ENCODE data around the gene PRPF4. TPM values are rescaled to one million over a fixed set of nuclear protein-coding genes. Genes with fewer than 3 reads are reported as not detected.

Gene PRPF4
- 29.0 to 32.4 TPM (median 30.4 TPM) in 3 replicates for total RNA-seq (2021)
- percentile 90 among the genes with signal in this experiment for Bru-seq, nascent RNA
- long read RNA-seq, experiment 1, transcript PRPF4-201 (14 exons, 2,787 nt): minor isoform, 42 of 261 reads
- long read RNA-seq, experiment 1, transcript PRPF4-202 (14 exons, 3,212 nt): major isoform, 179 of 261 reads
- long read RNA-seq, experiment 1, partial matches to known transcripts: 23 of 261 reads
- long read RNA-seq, experiment 1, other reads (novel, unspliced or antisense): 17 of 261 reads
- long read RNA-seq, experiment 2, transcript PRPF4-202 (14 exons, 3,212 nt): major isoform, 13 of 51 reads
- long read RNA-seq, experiment 2, partial matches to known transcripts: 26 of 51 reads
- long read RNA-seq, experiment 2, other reads (novel, unspliced or antisense): 8 of 51 reads
- long read RNA-seq, experiment 3, transcript PRPF4-202 (14 exons, 3,212 nt): major isoform, 39 of 57 reads
- long read RNA-seq, experiment 3, transcript PRPF4-201 (14 exons, 2,787 nt): minor isoform, 8 of 57 reads
- long read RNA-seq, experiment 3, partial matches to known transcripts: 6 of 57 reads
- long read RNA-seq, experiment 3, other reads (novel, unspliced or antisense): 4 of 57 reads

DNA sequence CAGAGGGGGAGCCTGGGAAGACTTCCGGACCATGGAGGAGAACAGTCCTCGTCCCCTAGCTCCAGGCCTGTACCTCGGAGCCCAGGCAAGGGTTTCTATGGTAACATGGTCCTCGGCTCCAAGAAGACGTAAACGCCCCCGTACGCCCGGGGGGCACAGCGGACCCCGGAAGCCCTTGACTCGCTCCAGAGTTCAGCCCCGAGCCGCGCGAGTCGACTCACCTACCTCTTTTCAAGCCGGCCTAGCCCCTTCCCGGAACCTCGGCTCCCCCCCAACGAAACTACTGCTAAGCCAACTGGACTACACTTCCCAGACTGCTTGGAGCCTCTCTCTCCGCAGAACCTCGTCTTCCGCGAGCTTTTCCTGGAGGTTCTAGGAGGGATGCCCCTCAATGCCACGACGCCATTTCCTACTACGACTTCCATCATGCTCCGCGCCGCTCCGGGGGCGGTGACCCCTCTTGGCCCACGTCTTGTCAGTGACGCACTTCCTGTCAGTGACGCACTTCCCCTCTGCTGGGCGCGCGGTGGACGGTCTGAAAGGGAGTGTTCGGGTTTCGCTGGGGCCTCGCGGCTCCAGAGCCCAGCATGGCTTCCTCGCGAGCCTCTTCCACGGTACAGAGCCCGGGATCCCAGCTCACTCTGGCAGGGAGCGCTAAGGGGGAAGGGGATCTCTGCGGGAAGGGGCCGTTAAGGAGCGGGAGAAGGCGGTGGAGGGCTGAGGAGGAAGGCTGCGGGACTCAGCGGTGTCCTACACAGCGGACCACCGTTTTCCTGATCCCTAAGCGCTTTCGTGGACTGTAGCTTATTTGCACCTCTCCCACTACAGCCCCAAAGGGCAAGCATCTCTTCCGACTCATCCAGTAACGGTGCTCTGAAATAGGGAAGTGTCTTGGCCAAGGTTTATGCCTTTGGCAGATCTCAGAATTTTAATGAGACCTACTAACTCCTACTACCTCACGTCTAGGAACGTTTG, at the start of gene PRPF4, which contains the start of gene CDC26:
TSS of gene PRPF4 (plus strand) at position 502 of the 975 bp plus-strand sequence. CDS start at position 588, 86 bp downstream.
TSS of gene CDC26 (minus strand) at position 416 of the 975 bp plus-strand sequence. CDS start 3,065 bp downstream, outside the sequence.
- CTCF ChIA-PET: interaction anchor here (0.7 to 3.6 kb wide), 24 partner anchors 13 to 1258 kb away, joined by 3 to 38 read pairs (median 6); partner anchors contain the start of genes ALAD, BSPRY, C9orf43 and FKBP15
- Mint-ChIP-seq H3K27ac (no peak within 1 kb of the TSS), H3K36me3 (peaks cover 51% of the 10 kb centered on the region), H3K4me3 (no peak within 1 kb of the TSS), H3K27me3 (ENCODE audit: low read depth) (no peaks in the 10 kb centered on the region), H3K9me3 (no peaks in the 10 kb centered on the region), H3K4me1 (peaks cover 7% of the 10 kb centered on the region)
- ATAC-seq (peak; percentile 95), DNase-seq (ENCODE audit: low spot score) (peak; percentile 97)
- POLR2A ChIA-PET: interaction anchor here (0.6 to 1.6 kb wide), 10 partner anchors 19 to 383 kb away, joined by 3 to 11 read pairs (median 4); partner anchors contain the start of genes C9orf43, FKBP15, POLE3 and SLC31A1
- TF ChIP-seq, protein P1, sequence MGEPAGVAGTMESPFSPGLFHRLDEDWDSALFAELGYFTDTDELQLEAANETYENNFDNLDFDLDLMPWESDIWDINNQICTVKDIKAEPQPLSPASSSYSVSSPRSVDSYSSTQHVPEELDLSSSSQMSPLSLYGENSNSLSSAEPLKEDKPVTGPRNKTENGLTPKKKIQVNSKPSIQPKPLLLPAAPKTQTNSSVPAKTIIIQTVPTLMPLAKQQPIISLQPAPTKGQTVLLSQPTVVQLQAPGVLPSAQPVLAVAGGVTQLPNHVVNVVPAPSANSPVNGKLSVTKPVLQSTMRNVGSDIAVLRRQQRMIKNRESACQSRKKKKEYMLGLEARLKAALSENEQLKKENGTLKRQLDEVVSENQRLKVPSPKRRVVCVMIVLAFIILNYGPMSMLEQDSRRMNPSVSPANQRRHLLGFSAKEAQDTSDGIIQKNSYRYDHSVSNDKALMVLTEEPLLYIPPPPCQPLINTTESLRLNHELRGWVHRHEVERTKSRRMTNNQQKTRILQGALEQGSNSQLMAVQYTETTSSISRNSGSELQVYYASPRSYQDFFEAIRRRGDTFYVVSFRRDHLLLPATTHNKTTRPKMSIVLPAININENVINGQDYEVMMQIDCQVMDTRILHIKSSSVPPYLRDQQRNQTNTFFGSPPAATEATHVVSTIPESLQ (CRISPR knock-in tag; IDR thresholded peaks at IDR 0.05): no peak
- TF ChIP-seq JUN (CRISPR knock-in tag; IDR thresholded peaks at IDR 0.05) (peak; percentile 61; the same call in 1 of the 2 replicates), ZNF263 (CRISPR knock-in tag; IDR thresholded peaks at IDR 0.05; ENCODE audit: low read depth) (no peak), IRF2 (CRISPR knock-in tag; IDR thresholded peaks at IDR 0.05; ENCODE audit: borderline replicate concordance, low read depth) (no peak), OVOL2 (CRISPR knock-in tag; IDR thresholded peaks at IDR 0.05; ENCODE audit: borderline replicate concordance) (no peak), SOX15 (CRISPR knock-in tag; IDR thresholded peaks at IDR 0.05) (no peak), FOXP1 (CRISPR knock-in tag; IDR thresholded peaks at IDR 0.05; ENCODE audit: borderline replicate concordance) (no peak), ZNF396 (CRISPR knock-in tag; IDR thresholded peaks at IDR 0.05; ENCODE audit: borderline replicate concordance) (no peak), ZBTB21 (CRISPR knock-in tag; IDR thresholded peaks at IDR 0.05; ENCODE audit: borderline replicate concordance) (peak; percentile 89; the same call in 1 of the 2 replicates), ZNF219 (CRISPR knock-in tag; IDR thresholded peaks at IDR 0.05; ENCODE audit: borderline replicate concordance) (no peak), GRHL2 (CRISPR knock-in tag; IDR thresholded peaks at IDR 0.05; ENCODE audit: insufficient replicate concordance, severe bottlenecking) (no peak), CREM (CRISPR knock-in tag; IDR thresholded peaks at IDR 0.05) (peak; percentile 96), ATF1 (CRISPR knock-in tag; IDR thresholded peaks at IDR 0.05) (no peak), SP1 (CRISPR knock-in tag; conservative IDR thresholded peaks at IDR 0.05) (peak; percentile 84), ELF4 (CRISPR knock-in tag; IDR thresholded peaks at IDR 0.05; ENCODE audit: low read depth) (no peak)
- TF ChIP-seq, protein P2, sequence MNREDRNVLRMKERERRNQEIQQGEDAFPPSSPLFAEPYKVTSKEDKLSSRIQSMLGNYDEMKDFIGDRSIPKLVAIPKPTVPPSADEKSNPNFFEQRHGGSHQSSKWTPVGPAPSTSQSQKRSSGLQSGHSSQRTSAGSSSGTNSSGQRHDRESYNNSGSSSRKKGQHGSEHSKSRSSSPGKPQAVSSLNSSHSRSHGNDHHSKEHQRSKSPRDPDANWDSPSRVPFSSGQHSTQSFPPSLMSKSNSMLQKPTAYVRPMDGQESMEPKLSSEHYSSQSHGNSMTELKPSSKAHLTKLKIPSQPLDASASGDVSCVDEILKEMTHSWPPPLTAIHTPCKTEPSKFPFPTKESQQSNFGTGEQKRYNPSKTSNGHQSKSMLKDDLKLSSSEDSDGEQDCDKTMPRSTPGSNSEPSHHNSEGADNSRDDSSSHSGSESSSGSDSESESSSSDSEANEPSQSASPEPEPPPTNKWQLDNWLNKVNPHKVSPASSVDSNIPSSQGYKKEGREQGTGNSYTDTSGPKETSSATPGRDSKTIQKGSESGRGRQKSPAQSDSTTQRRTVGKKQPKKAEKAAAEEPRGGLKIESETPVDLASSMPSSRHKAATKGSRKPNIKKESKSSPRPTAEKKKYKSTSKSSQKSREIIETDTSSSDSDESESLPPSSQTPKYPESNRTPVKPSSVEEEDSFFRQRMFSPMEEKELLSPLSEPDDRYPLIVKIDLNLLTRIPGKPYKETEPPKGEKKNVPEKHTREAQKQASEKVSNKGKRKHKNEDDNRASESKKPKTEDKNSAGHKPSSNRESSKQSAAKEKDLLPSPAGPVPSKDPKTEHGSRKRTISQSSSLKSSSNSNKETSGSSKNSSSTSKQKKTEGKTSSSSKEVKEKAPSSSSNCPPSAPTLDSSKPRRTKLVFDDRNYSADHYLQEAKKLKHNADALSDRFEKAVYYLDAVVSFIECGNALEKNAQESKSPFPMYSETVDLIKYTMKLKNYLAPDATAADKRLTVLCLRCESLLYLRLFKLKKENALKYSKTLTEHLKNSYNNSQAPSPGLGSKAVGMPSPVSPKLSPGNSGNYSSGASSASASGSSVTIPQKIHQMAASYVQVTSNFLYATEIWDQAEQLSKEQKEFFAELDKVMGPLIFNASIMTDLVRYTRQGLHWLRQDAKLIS (CRISPR knock-in tag; IDR thresholded peaks at IDR 0.05; ENCODE audit: borderline replicate concordance): no peak
- TF ChIP-seq, protein P3, sequence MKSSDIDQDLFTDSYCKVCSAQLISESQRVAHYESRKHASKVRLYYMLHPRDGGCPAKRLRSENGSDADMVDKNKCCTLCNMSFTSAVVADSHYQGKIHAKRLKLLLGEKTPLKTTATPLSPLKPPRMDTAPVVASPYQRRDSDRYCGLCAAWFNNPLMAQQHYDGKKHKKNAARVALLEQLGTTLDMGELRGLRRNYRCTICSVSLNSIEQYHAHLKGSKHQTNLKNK (CRISPR knock-in tag; IDR thresholded peaks at IDR 0.05): no peak
- TF ChIP-seq, protein P4, sequence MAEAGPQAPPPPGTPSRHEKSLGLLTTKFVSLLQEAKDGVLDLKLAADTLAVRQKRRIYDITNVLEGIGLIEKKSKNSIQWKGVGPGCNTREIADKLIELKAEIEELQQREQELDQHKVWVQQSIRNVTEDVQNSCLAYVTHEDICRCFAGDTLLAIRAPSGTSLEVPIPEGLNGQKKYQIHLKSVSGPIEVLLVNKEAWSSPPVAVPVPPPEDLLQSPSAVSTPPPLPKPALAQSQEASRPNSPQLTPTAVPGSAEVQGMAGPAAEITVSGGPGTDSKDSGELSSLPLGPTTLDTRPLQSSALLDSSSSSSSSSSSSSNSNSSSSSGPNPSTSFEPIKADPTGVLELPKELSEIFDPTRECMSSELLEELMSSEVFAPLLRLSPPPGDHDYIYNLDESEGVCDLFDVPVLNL (CRISPR knock-in tag; IDR thresholded peaks at IDR 0.05; ENCODE audit: borderline replicate concordance, low read depth): no peak
- TF ChIP-seq, protein P5, sequence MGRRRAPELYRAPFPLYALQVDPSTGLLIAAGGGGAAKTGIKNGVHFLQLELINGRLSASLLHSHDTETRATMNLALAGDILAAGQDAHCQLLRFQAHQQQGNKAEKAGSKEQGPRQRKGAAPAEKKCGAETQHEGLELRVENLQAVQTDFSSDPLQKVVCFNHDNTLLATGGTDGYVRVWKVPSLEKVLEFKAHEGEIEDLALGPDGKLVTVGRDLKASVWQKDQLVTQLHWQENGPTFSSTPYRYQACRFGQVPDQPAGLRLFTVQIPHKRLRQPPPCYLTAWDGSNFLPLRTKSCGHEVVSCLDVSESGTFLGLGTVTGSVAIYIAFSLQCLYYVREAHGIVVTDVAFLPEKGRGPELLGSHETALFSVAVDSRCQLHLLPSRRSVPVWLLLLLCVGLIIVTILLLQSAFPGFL (CRISPR knock-in tag; IDR thresholded peaks at IDR 0.05; ENCODE audit: borderline replicate concordance): no peak
- TF ChIP-seq, protein P6, sequence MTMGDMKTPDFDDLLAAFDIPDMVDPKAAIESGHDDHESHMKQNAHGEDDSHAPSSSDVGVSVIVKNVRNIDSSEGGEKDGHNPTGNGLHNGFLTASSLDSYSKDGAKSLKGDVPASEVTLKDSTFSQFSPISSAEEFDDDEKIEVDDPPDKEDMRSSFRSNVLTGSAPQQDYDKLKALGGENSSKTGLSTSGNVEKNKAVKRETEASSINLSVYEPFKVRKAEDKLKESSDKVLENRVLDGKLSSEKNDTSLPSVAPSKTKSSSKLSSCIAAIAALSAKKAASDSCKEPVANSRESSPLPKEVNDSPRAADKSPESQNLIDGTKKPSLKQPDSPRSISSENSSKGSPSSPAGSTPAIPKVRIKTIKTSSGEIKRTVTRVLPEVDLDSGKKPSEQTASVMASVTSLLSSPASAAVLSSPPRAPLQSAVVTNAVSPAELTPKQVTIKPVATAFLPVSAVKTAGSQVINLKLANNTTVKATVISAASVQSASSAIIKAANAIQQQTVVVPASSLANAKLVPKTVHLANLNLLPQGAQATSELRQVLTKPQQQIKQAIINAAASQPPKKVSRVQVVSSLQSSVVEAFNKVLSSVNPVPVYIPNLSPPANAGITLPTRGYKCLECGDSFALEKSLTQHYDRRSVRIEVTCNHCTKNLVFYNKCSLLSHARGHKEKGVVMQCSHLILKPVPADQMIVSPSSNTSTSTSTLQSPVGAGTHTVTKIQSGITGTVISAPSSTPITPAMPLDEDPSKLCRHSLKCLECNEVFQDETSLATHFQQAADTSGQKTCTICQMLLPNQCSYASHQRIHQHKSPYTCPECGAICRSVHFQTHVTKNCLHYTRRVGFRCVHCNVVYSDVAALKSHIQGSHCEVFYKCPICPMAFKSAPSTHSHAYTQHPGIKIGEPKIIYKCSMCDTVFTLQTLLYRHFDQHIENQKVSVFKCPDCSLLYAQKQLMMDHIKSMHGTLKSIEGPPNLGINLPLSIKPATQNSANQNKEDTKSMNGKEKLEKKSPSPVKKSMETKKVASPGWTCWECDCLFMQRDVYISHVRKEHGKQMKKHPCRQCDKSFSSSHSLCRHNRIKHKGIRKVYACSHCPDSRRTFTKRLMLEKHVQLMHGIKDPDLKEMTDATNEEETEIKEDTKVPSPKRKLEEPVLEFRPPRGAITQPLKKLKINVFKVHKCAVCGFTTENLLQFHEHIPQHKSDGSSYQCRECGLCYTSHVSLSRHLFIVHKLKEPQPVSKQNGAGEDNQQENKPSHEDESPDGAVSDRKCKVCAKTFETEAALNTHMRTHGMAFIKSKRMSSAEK (CRISPR knock-in tag; IDR thresholded peaks at IDR 0.05; ENCODE audit: borderline replicate concordance): no peak

Measured in WTC11 (cell line).